ENCODE data around the gene SLCO4A1. TPM values are rescaled to one million over a fixed set of nuclear protein-coding genes. Genes with fewer than 3 reads are reported as not detected.
A peak's percentile ranks its signal among the peaks of the same experiment; 100 is the strongest.

Gene SLCO4A1
- total RNA-seq, 1 donor from 2014 or later = 26.5 TPM

- no peaks in the 10 kb centered on the region for H3K36me3 Mint-ChIP-seq (ENCODE audit: unreplicated experiment)
- H3K27me3 Mint-ChIP-seq (ENCODE audit: unreplicated experiment) = peaks cover 2% of the 10 kb centered on the region
- no peak for TF ChIP-seq CTCF (IDR thresholded peaks at IDR 0.05; ENCODE audit: partially characterized antibody, unreplicated experiment)
- peaks cover 17% of the 10 kb centered on the region for H3K4me1 Mint-ChIP-seq (ENCODE audit: low read depth, unreplicated experiment)
- H3K9me3 Mint-ChIP-seq (ENCODE audit: unreplicated experiment) = peaks cover 6% of the 10 kb centered on the region
- H3K27ac Mint-ChIP-seq (ENCODE audit: unreplicated experiment) = no peak overlapping the region
- DNase-seq = no peak
- peak overlapping the region; percentile 20 for H3K4me3 Mint-ChIP-seq (ENCODE audit: unreplicated experiment)
Measured at GRCh38 chr20:62651285-62652021, 9.2 kb downstream of the SLCO4A1 start.

GRCh38 chr20:62652041-62652893, 10.0 kb downstream of the SLCO4A1 start:
- Mint-ChIP-seq H3K4me1 (ENCODE audit: low read depth, unreplicated experiment) (peaks cover 12% of the 10 kb centered on the region), H3K9me3 (ENCODE audit: unreplicated experiment) (peaks cover 3% of the 10 kb centered on the region), H3K27ac (ENCODE audit: unreplicated experiment) (no peak overlapping the region), H3K4me3 (ENCODE audit: unreplicated experiment) (peak overlapping the region; percentile 34), H3K27me3 (ENCODE audit: unreplicated experiment) (no peaks in the 10 kb centered on the region), H3K36me3 (ENCODE audit: unreplicated experiment) (no peaks in the 10 kb centered on the region)
- no peak for TF ChIP-seq CTCF (IDR thresholded peaks at IDR 0.05; ENCODE audit: partially characterized antibody, unreplicated experiment)
- DNase-seq = no peak

- Mint-ChIP-seq H3K9me3 (ENCODE audit: unreplicated experiment) (peaks cover 3% of the 10 kb centered on the region), H3K27me3 (ENCODE audit: unreplicated experiment) (no peaks in the 10 kb centered on the region), H3K27ac (ENCODE audit: unreplicated experiment) (no peak overlapping the region), H3K4me3 (ENCODE audit: unreplicated experiment) (no peak overlapping the region), H3K4me1 (ENCODE audit: low read depth, unreplicated experiment) (peaks cover 14% of the 10 kb centered on the region), H3K36me3 (ENCODE audit: unreplicated experiment) (no peaks in the 10 kb centered on the region)
- no peak for DNase-seq
- TF ChIP-seq CTCF (IDR thresholded peaks at IDR 0.05; ENCODE audit: partially characterized antibody, unreplicated experiment) = no peak
Measured at GRCh38 chr20:62652894-62653305, 10.6 kb downstream of the SLCO4A1 start.

GRCh38 chr20:62653373-62653772, 11.1 kb downstream of the SLCO4A1 start:
- no peak overlapping the region for H3K27ac Mint-ChIP-seq (ENCODE audit: unreplicated experiment)
- H3K9me3 Mint-ChIP-seq (ENCODE audit: unreplicated experiment) = peaks cover 3% of the 10 kb centered on the region
- H3K4me3 Mint-ChIP-seq (ENCODE audit: unreplicated experiment) = peak overlapping the region; percentile 30
- no peak for TF ChIP-seq CTCF (IDR thresholded peaks at IDR 0.05; ENCODE audit: partially characterized antibody, unreplicated experiment)
- DNase-seq = no peak
- H3K4me1 Mint-ChIP-seq (ENCODE audit: low read depth, unreplicated experiment) = peaks cover 14% of the 10 kb centered on the region
- H3K27me3 Mint-ChIP-seq (ENCODE audit: unreplicated experiment) = no peaks in the 10 kb centered on the region
- H3K36me3 Mint-ChIP-seq (ENCODE audit: unreplicated experiment) = no peaks in the 10 kb centered on the region

All from glutamatergic neuron (in vitro differentiated cells).